HEK293T (cell line): ENCODE data around the gene LIME1.

ENCODE experiments used
- CTCF ChIA-PET: fragments of 350-600 bp; formaldehyde crosslinking; extraction: SDS; loops from one replicate; lab custom pipeline; 2021; ENCODE audit warnings: antibody characterized with exemption, inconsistent platforms; lab: Yijun Ruan, JAX
- POLR2A ChIA-PET: fragments of 350-600 bp; formaldehyde crosslinking; extraction: SDS; loops from one replicate; lab custom pipeline; 2020; ENCODE audit warnings: antibody characterized with exemption, inconsistent platforms; lab: Yijun Ruan, JAX
- DNase-seq: peaks from one replicate; pipeline ENCODE4 v3.0.0; 2012; ENCODE audit warnings: mixed read lengths; ENCODE audit errors: extremely low spot score
- ARNT ChIP-seq: fragments of 450-650 bp; IDR thresholded peaks from 2 replicates; pipeline ENCODE4 v1.6.1; 2017; ENCODE audit warnings: mild to moderate bottlenecking
- BHLHE40 ChIP-seq: fragments of 450-650 bp; IDR thresholded peaks from 2 replicates; pipeline ENCODE4 v1.6.1; 2016; ENCODE audit warnings: mild to moderate bottlenecking, moderate library complexity, borderline replicate concordance
- CTBP1 ChIP-seq: fragments of 450-650 bp; IDR thresholded peaks from 2 replicates; pipeline ENCODE4 v1.6.1; 2016; ENCODE audit warnings: borderline replicate concordance
- ELF4 ChIP-seq: fragments of 450-650 bp; IDR thresholded peaks from 2 replicates; pipeline ENCODE4 v1.6.1; 2017; ENCODE audit warnings: antibody characterized with exemption
- FOXA1 ChIP-seq: fragments of 450-650 bp; IDR thresholded peaks from 2 replicates; pipeline ENCODE4 v1.6.1; 2016; ENCODE audit warnings: mild to moderate bottlenecking
- FOXK2 ChIP-seq: fragments of 450-650 bp; IDR thresholded peaks from 2 replicates; pipeline ENCODE4 v1.6.1; 2016; ENCODE audit warnings: mild to moderate bottlenecking
- FOXM1 ChIP-seq: fragments of 450-650 bp; IDR thresholded peaks from 2 replicates; pipeline ENCODE4 v1.6.1; 2017; ENCODE audit warnings: mild to moderate bottlenecking, borderline replicate concordance
- HDGF ChIP-seq: fragments of 450-650 bp; IDR thresholded peaks from 2 replicates; pipeline ENCODE4 v1.6.1; 2017; ENCODE audit warnings: antibody characterized with exemption, borderline replicate concordance
- L3MBTL2 ChIP-seq: fragments of 450-650 bp; conservative IDR thresholded peaks from 2 replicates; pipeline ENCODE4 v1.6.1; 2016; ENCODE audit warnings: mild to moderate bottlenecking
- LEF1 ChIP-seq: fragments of 450-650 bp; IDR thresholded peaks from 2 replicates; pipeline ENCODE4 v1.6.1; 2017; ENCODE audit warnings: mild to moderate bottlenecking, borderline replicate concordance
- NFRKB ChIP-seq: fragments of 450-650 bp; IDR thresholded peaks from 2 replicates; pipeline ENCODE4 v1.6.1; 2016; ENCODE audit warnings: mild to moderate bottlenecking, moderate library complexity
- PKNOX1 ChIP-seq: fragments of 450-650 bp; IDR thresholded peaks from 2 replicates; pipeline ENCODE4 v1.6.1; 2016
- SP1 ChIP-seq: fragments of 450-650 bp; IDR thresholded peaks from 2 replicates; pipeline ENCODE4 v1.6.1; 2017
- SUZ12 ChIP-seq: fragments of 450-650 bp; IDR thresholded peaks from 2 replicates; pipeline ENCODE4 v1.6.1; 2016; ENCODE audit warnings: mild to moderate bottlenecking
- TARDBP ChIP-seq: fragments of 450-650 bp; IDR thresholded peaks from 2 replicates; pipeline ENCODE4 v1.6.1; 2016
- ZNF384 ChIP-seq: fragments of 450-650 bp; IDR thresholded peaks from 2 replicates; pipeline ENCODE4 v1.6.1; 2016

The LIME1 gene

GRCh38 chr20:63693733-63694583 lies 42.5 kb upstream of the LIME1 start:
- no peak for DNase-seq
- ChIA-PET POLR2A (interaction anchor here (1.5 kb wide), 1 partner anchor 9 kb away, joined by 5 read pairs; no protein-coding TSS in a partner anchor), CTCF (no interaction called here)
- TF ChIP-seq NFRKB: no peak
- no peak for TF ChIP-seq TARDBP
- no peak for TF ChIP-seq FOXK2
- no peak for TF ChIP-seq ELF4
- TF ChIP-seq SP1: no peak
- TF ChIP-seq FOXA1: no peak
- no peak for TF ChIP-seq BHLHE40
- no peak for TF ChIP-seq ZNF384
- TF ChIP-seq CTBP1: no peak
- TF ChIP-seq ARNT: no peak
- TF ChIP-seq LEF1: no peak
- no peak for TF ChIP-seq FOXM1
- TF ChIP-seq SUZ12: no peak
- TF ChIP-seq PKNOX1: no peak
- TF ChIP-seq L3MBTL2: no peak
- TF ChIP-seq HDGF: no peak

GRCh38 chr20:63694584-63695423 lies 41.7 kb upstream of the LIME1 start:
- DNase-seq: no peak
- TF ChIP-seq LEF1 (no peak), CTBP1 (no peak), HDGF (no peak), SUZ12 (no peak), FOXM1 (no peak), FOXA1 (no peak), L3MBTL2 (no peak), ARNT (no peak), FOXK2 (no peak), BHLHE40 (no peak), NFRKB (no peak), SP1 (no peak), ELF4 (no peak), TARDBP (no peak), ZNF384 (no peak)
- POLR2A ChIA-PET: interaction anchor here (1.5 kb wide), 1 partner anchor 8 kb away, joined by 5 read pairs; no protein-coding TSS in a partner anchor
- CTCF ChIA-PET: no interaction called here

GRCh38 chr20:63695424-63696305 lies 40.8 kb upstream of the LIME1 start:
- CTCF ChIA-PET: no interaction called here
- DNase-seq: no peak
- POLR2A ChIA-PET: interaction anchor here (1.1 kb wide), 1 partner anchor 69 kb away, joined by 3 read pairs; the partner anchor contains the start of gene GMEB2
- TF ChIP-seq FOXK2: no peak
- no peak for TF ChIP-seq FOXM1
- TF ChIP-seq ARNT: no peak
- TF ChIP-seq ZNF384: no peak
- TF ChIP-seq CTBP1: no peak
- no peak for TF ChIP-seq PKNOX1
- no peak for TF ChIP-seq ELF4
- no peak for TF ChIP-seq SUZ12
- no peak for TF ChIP-seq L3MBTL2
- no peak for TF ChIP-seq NFRKB
- no peak for TF ChIP-seq LEF1
- no peak for TF ChIP-seq TARDBP
- no peak for TF ChIP-seq FOXA1
- TF ChIP-seq HDGF: no peak
- TF ChIP-seq SP1: no peak
- no peak for TF ChIP-seq BHLHE40

- CTCF ChIA-PET: no interaction called here
- TF ChIP-seq NFRKB: no peak
- no peak for TF ChIP-seq FOXM1
- POLR2A ChIA-PET: interaction anchor here (1.1 kb wide), 1 partner anchor 69 kb away, joined by 3 read pairs; the partner anchor contains the start of gene GMEB2
- no peak for DNase-seq
Observed at GRCh38 chr20:63696306-63696627, 40.2 kb upstream of the LIME1 start.

- TF ChIP-seq L3MBTL2 (no peak), FOXA1 (no peak), FOXM1 (no peak), BHLHE40 (no peak), TARDBP (no peak), CTBP1 (no peak), ARNT (no peak), LEF1 (no peak), SP1 (no peak), FOXK2 (no peak), SUZ12 (no peak), PKNOX1 (no peak), ELF4 (no peak)
- CTCF ChIA-PET: no interaction called here
- DNase-seq: no peak
- POLR2A ChIA-PET: no interaction called here
Observed at GRCh38 chr20:63696628-63697356, 39.7 kb upstream of the LIME1 start, which contains the start of gene TNFRSF6B. TNFRSF6B (plus strand) TSS chr20:63696652; CDS start chr20:63696768, 116 bp downstream.
